Keratinocyte (primary cell): Measurements from ENCODE around the gene MAP2K2. TPM values are rescaled to one million over a fixed set of nuclear protein-coding genes. Genes with fewer than 3 reads are reported as not detected.

ENCODE experiments used
- DNase-seq: peaks from one replicate; pipeline ENCODE4 v3.0.0-alpha.2; 2011; ENCODE audit warnings: low read depth, missing footprints, low spot score
- FAIRE-seq: peaks from 2 replicates; lab custom pipeline; 2011; peaks lifted over from hg19 to GRCh38; lab: Jason Lieb, UNC
- H2AFZ ChIP-seq: 2 replicates; pipeline ENCODE4 v1.6.0; 2012; ENCODE audit warnings: low read length, control low read depth, inconsistent platforms; ENCODE audit not compliant: control insufficient read depth
- H3K27ac ChIP-seq: 2 replicates; pipeline ENCODE4 v1.5.1; 2011; ENCODE audit warnings: low read length; ENCODE audit not compliant: control insufficient read depth, insufficient read depth
- H3K27me3 ChIP-seq: 3 replicates; pipeline ENCODE4 v1.6.0; 2011; ENCODE audit warnings: low read length; ENCODE audit not compliant: control insufficient read depth, insufficient read depth; ENCODE audit errors: extremely low read depth
- H3K36me3 ChIP-seq, 2 experiments: 2 replicates in 1 of 2; 3 replicates in 1 of 2; pipeline ENCODE4 v1.5.1; 2011; ENCODE audit warnings: low read length in 2 of 2, mild to moderate bottlenecking in 1 of 2; ENCODE audit not compliant: control insufficient read depth in 2 of 2, insufficient read depth in 2 of 2; ENCODE audit errors: extremely low read depth in 1 of 2
- H3K4me1 ChIP-seq: 3 replicates; pipeline ENCODE4 v1.5.1; 2011; ENCODE audit warnings: low read length; ENCODE audit not compliant: control insufficient read depth, insufficient read depth; ENCODE audit errors: extremely low read depth
- H3K4me2 ChIP-seq: 3 replicates; pipeline ENCODE4 v1.6.0; 2011; ENCODE audit warnings: low read depth, low read length; ENCODE audit not compliant: control insufficient read depth, insufficient read depth; ENCODE audit errors: extremely low read depth
- H3K4me3 ChIP-seq, 3 experiments: fragments of 200-600 bp in 1 of 3; sonication (generic) in 1 of 3; 2 replicates in 2 of 3; 3 replicates in 1 of 3; pipeline ENCODE4 v1.5.1; 2011 to 2016; ENCODE audit warnings: low read length in 3 of 3, mild to moderate bottlenecking in 3 of 3, control low read depth in 2 of 3, inconsistent platforms in 1 of 3, low read depth in 1 of 3, mixed read lengths in 1 of 3, mixed run types in 1 of 3, moderate library complexity in 1 of 3; ENCODE audit not compliant: control insufficient read depth in 2 of 3, insufficient read depth in 2 of 3; ENCODE audit errors: extremely low read depth in 1 of 3
- H3K79me2 ChIP-seq: 2 replicates; pipeline ENCODE4 v1.6.0; 2012; ENCODE audit warnings: low read length; ENCODE audit not compliant: control insufficient read depth, insufficient read depth
- H3K9ac ChIP-seq: 3 replicates; pipeline ENCODE4 v1.6.0; 2011; ENCODE audit warnings: low read length; ENCODE audit not compliant: control insufficient read depth, insufficient read depth; ENCODE audit errors: extremely low read depth
- H3K9me1 ChIP-seq: 3 replicates; pipeline ENCODE4 v1.6.0; 2011; ENCODE audit warnings: low read length; ENCODE audit not compliant: control insufficient read depth, insufficient read depth; ENCODE audit errors: extremely low read depth
- H3K9me3 ChIP-seq: 2 replicates; pipeline ENCODE4 v1.5.1; 2012; ENCODE audit warnings: low read depth, low read length; ENCODE audit not compliant: control insufficient read depth
- H4K20me1 ChIP-seq: 3 replicates; pipeline ENCODE4 v1.6.0; 2011; ENCODE audit warnings: low read length; ENCODE audit not compliant: control insufficient read depth, insufficient read depth; ENCODE audit errors: extremely low read depth
- EZH2 ChIP-seq: IDR thresholded peaks from one replicate; pipeline ENCODE4 v1.6.1; 2012; ENCODE audit warnings: inconsistent platforms, mild to moderate bottlenecking, low read length, moderate library complexity
- dilution Hi-C: fragments of 300-500 bp; cut with MboI; formaldehyde crosslinking; loops from one replicate; pipeline ENCODE4 v1.7.0; 2020; ENCODE audit warnings: low sequenced_read_pairs; ENCODE audit not compliant: extremely low pct_ligation_motif_present
- polyA plus RNA-seq, 5 experiments: library from polyadenylated mRNA; depleted of rRNA in 3 of 5; stranded (reverse) in 3 of 5; stranded (forward) in 1 of 5; unstranded in 1 of 5; fragments of >200 nt; gene quantifications; 1 replicate in 1 of 5; 2 replicates in 3 of 5; 3 replicates in 1 of 5; pipeline versions ENCODE4 v1.2.1 to v1.2.3, GENCODE V29; 2011 to 2012; ENCODE audit warnings: missing spikeins in 2 of 5, low read depth in 1 of 5, low replicate concordance in 1 of 5
- TF ChIP-seq, protein P1 (sequence below), 3 experiments: IDR thresholded peaks in 1 of 3; conservative IDR thresholded peaks in 1 of 3; optimal IDR thresholded peaks in 1 of 3; 2 replicates in 2 of 3; 3 replicates in 1 of 3; pipeline versions ENCODE3 to v1.5.1; 2011; ENCODE audit warnings: low read length in 3 of 3, mild to moderate bottlenecking in 3 of 3, moderate library complexity in 2 of 3, control low read depth in 1 of 3, inconsistent platforms in 1 of 3; ENCODE audit not compliant: insufficient read depth in 2 of 3; ENCODE audit errors: extremely low read depth in 1 of 3

MAP2K2 gene
- polyA plus RNA-seq, 1 donor (not counting 4 experiments of a cell fraction or from before 2014, with no cell fraction given): 61.8 TPM

DNA sequence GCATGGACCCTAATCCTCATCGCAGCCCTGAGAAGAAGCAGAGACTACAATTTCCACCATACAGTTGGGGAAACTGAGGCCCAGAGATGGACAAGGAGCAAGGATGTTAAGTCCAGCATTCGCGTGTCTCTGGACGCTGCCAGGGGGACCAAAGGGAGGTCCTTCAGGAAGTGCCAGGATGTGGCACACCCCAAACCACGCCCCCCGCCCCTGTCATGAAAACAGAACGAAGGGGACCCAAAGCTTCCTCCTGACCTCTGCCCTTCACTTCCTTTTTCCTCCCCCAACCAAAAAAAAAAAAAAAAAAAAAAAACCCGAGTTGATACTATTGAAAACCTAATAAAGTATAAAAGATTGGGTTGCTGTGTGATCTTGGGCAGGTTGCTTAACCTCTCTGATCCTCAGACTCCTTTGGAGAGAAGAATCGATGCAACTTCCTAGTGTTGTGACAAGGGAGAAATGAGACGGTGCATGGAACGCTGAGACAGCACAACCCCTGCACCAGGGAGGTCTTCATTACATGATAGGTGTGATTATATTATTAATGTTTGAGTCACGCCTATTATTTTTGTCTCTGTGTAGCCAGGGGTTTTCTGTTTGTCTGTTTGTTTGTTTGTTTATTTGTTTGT is 54.5 kb downstream of the MAP2K2 start:
- DNase-seq (no peak), FAIRE-seq (no peak)
- Histone ChIP-seq H3K9me3 (no peaks in the 10 kb centered on the region), H3K36me3 (no peaks in the 10 kb centered on the region), H3K4me1 (peaks cover 4% of the 10 kb centered on the region), H3K4me2 (no peak overlapping the region), H3K9me1 (no peaks in the 10 kb centered on the region), H4K20me1 (no peaks in the 10 kb centered on the region), H2AFZ (no peak overlapping the region), H3K9ac (no peak overlapping the region), H3K27ac (no peak overlapping the region), H3K27me3 (no peaks in the 10 kb centered on the region), H3K4me3 (no peak overlapping the region), H3K79me2 (peaks cover 7% of the 10 kb centered on the region)
- dilution Hi-C loops: no loop called here
- TF ChIP-seq, protein P1, sequence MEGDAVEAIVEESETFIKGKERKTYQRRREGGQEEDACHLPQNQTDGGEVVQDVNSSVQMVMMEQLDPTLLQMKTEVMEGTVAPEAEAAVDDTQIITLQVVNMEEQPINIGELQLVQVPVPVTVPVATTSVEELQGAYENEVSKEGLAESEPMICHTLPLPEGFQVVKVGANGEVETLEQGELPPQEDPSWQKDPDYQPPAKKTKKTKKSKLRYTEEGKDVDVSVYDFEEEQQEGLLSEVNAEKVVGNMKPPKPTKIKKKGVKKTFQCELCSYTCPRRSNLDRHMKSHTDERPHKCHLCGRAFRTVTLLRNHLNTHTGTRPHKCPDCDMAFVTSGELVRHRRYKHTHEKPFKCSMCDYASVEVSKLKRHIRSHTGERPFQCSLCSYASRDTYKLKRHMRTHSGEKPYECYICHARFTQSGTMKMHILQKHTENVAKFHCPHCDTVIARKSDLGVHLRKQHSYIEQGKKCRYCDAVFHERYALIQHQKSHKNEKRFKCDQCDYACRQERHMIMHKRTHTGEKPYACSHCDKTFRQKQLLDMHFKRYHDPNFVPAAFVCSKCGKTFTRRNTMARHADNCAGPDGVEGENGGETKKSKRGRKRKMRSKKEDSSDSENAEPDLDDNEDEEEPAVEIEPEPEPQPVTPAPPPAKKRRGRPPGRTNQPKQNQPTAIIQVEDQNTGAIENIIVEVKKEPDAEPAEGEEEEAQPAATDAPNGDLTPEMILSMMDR (optimal IDR thresholded peaks at IDR 0.05 in 1 of 3, IDR thresholded peaks at IDR 0.05 in 1 of 3, conservative IDR thresholded peaks at IDR 0.05 in 1 of 3; ENCODE audit: extremely low read depth in 1 of 3, insufficient read depth in 2 of 3, low read length in 3 of 3): no peak

DNA sequence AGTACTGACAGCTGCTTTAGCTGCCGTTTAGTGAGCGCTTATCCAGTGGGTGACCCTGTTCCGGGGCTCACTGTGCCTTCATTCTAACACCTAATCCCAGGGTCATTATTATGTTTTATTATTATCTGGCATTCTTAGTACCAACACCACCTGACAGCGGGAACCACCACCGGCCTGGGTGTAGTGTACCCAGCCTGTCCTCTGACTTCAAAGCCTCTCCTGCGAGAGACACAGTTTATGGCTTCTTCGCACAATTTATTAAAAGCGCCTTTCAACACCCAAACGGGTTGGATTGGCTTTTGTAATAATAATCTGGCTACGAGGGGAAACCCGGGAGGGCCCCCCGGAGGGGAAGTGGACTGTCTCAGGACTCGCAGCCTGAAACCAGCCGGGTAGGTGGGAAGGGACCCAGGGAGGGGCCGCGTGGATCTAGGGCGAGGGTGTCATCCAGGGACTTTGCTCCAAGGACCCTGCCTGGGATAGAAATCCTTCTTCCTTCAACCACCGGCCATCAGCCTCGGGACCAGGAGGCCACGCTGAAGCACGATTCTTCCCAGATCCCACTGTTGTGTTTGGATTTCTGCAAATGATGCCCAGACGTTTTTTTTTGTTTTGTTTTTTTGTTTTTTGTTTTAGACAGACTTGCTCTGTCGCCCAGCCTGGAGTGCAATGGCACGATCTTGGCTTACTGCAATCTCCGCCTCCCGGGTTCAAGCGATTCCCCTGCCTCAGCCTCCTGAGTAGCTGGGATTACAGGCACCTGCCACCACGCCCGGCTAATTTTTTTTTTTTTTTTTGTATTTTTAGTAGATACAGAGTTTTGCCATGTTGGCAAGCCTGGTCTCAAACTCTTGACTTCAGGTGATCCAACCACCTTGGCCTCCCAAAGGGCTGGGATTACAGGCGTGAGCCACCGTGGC is 55.6 kb downstream of the MAP2K2 start:
- DNase-seq: no peak
- Histone ChIP-seq H3K9me1 (no peaks in the 10 kb centered on the region), H3K9ac (no peak overlapping the region), H3K36me3 (peaks cover 0 to 4% of the 10 kb centered on the region in 2 experiments), H3K4me3 (no peak overlapping the region), H3K27me3 (no peaks in the 10 kb centered on the region), H4K20me1 (peaks cover 10% of the 10 kb centered on the region), H3K9me3 (no peaks in the 10 kb centered on the region), H3K4me1 (peaks cover 11% of the 10 kb centered on the region), H3K4me2 (peak overlapping the region; percentile 51), H3K27ac (no peak overlapping the region), H2AFZ (no peak overlapping the region), H3K79me2 (peaks cover 18% of the 10 kb centered on the region)
- dilution Hi-C loops: no loop called here
- FAIRE-seq: no peak
- peak; percentile 42 for TF ChIP-seq EZH2
- TF ChIP-seq, protein P1 (optimal IDR thresholded peaks at IDR 0.05 in 1 of 3, IDR thresholded peaks at IDR 0.05 in 1 of 3, conservative IDR thresholded peaks at IDR 0.05 in 1 of 3; ENCODE audit: extremely low read depth in 1 of 3, insufficient read depth in 2 of 3, low read length in 3 of 3): no peak
